HepG2 (cell line): ENCODE data around the gene ZCCHC18.

Experiments used
- EZH2 ChIP-seq: conservative IDR thresholded peaks from 2 replicates; pipeline ENCODE4 v1.6.1; 2012; ENCODE audit warnings: mild to moderate bottlenecking, low read depth, low read length, moderate library complexity
- HNF4A ChIP-seq: sonication (generic); formaldehyde crosslinking; IDR thresholded peaks from 2 replicates; pipeline ENCODE4 v1.4.0; 2020; ENCODE audit warnings: missing genetic modification reagents
- PAF1 ChIP-seq: IDR thresholded peaks from 2 replicates; pipeline ENCODE4 v1.6.1; 2016; ENCODE audit warnings: missing genetic modification reagents, missing compliant biosample characterization

- no peak for TF ChIP-seq EZH2
- TF ChIP-seq HNF4A (CRISPR knock-in tag) = no peak
- no peak for TF ChIP-seq PAF1 (CRISPR knock-in tag)
Observed at GRCh38 chrX:104137496-104137895, 25.2 kb downstream of the ZCCHC18 start.
